OCI-M2 (cell line): ENCODE results near the gene DDX10.
"Not testable (repeated sequence)": the region's sequence is repeated elsewhere in the genome, so short reads cannot be mapped to it uniquely, and the experiment has no call there.

Experiments used
- DNase-seq: peaks from one replicate; lab custom pipeline; 2025; ENCODE audit not compliant: unreplicated experiment; lab: John Stamatoyannopoulos, UW

Gene DDX10

DNA sequence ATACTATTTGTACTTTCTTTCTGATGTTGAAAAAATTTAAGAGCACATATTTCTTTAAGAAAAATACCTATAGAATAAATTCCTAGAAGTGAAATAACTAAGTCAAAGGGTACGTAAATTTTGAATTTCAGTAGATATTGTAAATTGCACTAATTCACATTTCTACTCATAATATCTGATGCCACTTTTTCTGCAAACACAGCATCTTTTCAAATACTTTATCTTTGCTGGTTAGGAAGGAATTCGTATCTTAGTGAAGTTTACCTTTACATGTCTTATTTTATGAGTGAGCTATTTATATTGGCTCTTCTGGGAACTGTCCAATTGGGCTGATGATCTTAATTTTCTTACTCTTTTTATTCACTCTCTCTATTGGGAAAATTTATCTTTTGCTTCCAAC is 148.2 kb downstream of the DDX10 start:
- DNase-seq = no peak

DNA sequence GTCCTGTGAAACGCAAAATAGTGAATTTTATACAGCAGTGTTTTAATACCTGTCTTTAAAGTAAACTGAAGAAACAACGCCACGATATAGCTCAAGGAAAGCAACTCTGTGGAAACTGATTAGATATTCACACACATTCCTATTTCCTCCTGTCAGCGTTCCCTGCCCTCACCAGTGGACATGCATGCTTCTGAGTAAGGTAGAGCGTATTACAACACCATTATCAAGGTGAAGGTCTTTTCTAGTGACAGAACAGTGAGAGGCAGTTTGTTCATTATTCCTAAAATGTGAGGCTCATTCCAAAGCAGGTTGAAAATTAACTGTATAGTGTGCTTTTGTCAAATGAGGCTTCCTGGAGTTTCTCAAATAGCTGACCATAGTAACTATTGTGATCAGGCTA is 153.1 kb downstream of the DDX10 start:
- no peak for DNase-seq

DNA sequence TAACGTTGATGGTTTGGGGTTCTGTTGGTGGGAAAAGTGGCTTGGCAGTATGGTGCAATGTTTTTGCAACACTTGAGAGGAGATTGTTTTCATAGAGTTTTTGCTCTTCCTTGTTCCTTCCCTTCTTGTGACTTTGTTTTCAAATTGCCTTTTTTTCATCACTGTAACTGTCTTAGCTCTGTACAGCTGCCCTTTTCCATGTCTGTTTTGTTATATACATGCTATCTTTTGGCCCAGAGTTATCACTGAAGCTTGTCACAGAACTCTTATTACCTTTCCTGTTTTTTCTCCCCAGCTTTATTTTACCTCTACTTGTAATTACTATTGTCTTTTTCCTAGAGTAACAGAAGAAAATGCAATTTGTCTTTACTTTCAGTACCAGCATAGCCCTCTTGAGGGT is 154.1 kb downstream of the DDX10 start:
- DNase-seq = no peak

DNA sequence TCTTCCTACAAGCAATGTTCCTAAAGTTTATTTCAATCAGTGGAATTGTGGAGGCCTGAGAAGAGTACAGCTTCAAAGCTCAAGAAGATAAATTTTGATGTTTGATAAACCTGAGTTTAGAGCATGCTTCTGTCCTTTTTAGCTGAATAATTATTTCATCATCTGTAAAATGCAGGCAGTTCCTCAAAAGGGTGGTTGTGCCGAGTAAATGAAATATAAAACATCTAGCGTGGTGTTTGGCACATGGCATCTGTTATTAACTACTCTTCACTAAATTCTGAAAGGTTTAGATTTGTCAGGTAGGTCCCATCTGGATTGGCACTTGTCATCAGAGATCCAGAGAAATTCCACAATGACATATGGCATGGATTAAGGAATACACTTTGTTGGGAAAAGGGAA is 155.1 kb downstream of the DDX10 start:
- no peak for DNase-seq

DNA sequence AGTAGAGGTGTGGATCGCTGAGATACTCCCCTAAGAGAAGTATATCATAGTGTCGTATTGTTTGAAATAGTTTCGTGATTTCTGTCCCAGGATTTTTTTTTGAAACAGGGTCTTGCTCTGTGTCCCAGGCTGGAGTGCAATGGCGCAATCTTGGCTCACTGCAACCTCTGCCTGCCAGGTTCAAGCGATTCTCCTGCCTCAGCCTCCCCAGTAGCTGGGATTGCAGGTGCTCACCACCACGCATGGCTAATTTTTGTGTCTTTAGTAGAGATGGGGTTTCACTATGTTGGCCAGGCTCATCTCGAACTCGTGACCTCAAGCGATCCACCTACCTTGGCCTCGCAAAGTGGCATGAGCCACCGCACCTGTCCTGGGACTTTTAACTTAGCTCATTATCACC is 159.1 kb downstream of the DDX10 start:
- DNase-seq = not testable (repeated sequence)

DNA sequence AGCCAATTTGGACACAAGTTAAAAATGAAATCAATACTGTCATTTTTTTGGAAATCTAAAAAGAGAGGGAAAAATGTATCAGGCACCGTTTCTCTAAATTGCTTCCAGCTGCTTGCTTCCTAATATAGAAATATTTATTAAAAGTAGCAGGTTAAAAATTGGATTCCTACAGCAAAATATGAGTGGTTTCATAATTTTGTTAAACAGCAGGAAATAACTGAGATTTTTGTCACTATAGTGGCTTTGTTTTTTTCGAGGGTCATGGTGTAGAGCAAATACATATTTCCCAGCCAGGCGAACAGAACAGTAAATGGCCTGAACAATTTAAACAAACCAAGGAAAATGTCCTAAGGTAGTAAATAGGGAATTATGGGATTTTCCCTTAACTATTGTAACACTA is 159.7 kb downstream of the DDX10 start:
- no peak for DNase-seq

DNA sequence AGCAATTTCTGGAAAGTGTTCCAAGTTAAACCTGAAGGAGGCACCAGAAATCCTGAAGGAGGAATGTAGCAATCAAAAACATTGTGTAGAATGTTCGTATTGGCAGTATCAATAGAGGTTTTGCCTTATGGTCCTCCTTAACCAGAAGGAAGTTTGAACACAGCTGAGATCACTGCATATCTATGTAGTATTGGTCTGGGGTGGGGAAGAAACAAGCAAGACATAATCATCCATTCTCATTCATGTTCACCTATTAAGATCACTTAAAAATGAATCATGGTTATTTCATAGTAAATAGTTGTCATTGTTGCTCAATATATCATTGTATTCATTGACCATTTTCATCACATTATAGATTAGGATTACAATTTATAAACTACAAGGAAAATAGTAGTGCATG is 160.5 kb downstream of the DDX10 start:
- no peak for DNase-seq

DNA sequence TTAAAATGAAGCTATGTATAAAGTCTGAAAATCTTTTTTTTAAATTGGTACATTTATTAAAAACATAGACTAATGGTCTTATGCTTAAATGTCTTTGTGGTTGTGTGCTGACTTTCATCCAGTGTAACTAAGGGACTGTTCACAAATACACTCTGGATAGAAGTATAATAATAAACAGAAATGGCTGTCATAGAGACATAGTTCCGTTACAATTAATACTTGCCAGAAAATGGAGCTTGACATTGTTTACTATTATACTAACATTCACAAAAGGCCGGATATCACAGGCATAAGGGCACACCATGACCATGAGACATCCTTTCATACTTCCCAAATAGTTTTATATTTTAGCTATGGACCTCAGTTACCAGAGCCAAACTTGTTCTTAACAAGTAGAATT is 161.3 kb downstream of the DDX10 start:
- DNase-seq = no peak

DNA sequence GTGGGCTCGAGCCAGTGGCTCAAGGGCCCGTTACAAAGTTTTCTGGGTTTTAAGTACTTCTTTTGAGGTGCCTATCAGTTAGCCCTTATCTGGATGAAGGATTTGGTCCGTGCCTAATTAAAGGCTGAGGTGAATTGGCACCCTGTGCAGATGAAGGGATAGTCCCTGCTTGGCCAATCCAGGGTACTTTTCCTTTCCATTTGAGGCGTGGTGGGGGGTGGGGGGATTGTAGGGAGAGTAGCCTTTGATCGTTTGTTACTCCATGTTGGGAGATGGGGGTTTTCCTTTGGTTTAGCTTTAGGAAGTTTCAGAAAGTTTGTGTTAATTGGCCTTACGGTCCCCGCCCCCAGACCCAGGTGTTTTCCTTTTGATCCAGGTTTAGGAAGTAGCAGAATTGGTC is 170.8 kb downstream of the DDX10 start:
- DNase-seq = no peak

DNA sequence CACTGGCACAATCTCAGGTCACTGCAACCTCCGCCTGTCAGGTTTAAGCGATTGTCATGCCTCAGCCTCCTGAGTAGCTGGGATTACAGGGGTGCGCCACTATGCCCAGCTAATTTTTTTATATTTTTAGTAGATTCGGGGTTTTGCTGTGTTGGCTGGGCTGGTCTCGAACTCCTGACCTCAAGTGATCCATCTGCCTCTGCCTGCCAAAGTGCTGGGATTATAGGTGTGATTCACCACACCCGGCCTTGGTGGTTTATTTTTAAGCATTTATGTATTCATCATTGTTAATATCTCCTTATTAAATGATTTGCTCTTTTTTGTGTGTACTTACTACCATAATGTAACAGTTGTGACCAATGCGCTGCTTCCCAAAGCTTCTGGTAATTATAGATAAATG is 171.7 kb downstream of the DDX10 start:
- no peak for DNase-seq

DNA sequence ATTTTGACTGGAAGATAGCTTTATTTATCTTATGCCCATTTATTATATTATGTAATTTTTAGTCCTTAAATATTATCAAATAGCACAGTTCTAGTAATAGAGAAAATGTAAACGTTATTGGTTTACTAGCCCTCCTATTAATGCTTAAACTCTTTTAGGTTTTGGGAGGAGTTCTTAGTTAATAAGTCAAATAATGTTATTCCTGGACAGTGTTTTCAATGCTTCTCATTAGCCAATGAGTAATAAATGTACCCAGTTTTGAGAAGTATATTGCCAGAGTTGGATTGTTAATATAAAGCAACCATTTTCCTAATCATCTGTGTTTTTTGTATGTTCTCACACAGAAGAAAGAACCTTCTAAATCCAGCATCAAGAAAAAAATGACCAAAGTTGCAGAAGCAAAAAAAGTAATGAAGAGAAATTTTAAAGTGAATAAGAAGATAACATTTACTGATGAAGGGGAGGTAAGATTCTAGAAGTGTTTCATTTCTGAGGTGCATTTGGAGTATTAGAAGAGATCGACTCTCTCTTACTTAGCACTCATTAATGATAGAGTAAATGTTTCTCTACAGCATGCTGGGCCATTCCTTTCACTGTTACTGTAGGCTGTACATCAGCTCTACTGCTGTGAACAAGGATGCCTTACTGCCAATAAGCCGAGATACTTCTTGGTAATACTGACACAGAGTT is 173.4 kb downstream of the DDX10 start:
- no peak for DNase-seq

DNA sequence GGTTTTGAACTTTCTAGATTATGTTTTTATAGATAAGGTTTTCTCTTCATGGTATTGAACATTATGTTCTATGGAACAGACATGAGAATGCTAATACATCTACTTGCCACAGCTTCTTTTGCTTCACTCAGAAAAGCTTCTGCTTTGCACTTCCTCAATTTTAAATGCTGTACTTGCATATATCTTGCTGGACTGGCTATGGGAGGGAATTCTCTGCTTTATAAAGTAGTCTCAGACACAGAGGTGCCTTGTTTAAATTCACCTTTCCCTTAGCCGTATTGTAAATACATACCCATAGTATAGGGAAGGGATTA is 173.9 kb downstream of the DDX10 start:
- no peak for DNase-seq

DNA sequence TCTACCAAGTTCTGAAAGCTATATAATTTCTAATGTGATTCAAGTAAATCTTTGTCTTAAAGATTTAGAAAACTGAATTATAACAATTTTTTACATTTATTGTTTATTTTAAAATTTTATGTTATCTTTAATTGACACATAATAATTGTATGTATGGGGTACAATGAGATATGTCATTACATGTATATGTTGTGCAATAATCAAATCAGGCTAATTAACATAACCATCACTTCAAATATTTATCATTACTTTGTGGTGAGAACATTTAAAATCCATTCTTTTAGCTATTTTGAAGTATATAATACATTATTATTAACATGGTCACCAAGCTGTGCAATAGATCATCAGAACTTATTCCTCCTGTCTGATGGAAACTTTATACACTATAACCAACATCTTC is 181.1 kb downstream of the DDX10 start:
- DNase-seq = no peak

DNA sequence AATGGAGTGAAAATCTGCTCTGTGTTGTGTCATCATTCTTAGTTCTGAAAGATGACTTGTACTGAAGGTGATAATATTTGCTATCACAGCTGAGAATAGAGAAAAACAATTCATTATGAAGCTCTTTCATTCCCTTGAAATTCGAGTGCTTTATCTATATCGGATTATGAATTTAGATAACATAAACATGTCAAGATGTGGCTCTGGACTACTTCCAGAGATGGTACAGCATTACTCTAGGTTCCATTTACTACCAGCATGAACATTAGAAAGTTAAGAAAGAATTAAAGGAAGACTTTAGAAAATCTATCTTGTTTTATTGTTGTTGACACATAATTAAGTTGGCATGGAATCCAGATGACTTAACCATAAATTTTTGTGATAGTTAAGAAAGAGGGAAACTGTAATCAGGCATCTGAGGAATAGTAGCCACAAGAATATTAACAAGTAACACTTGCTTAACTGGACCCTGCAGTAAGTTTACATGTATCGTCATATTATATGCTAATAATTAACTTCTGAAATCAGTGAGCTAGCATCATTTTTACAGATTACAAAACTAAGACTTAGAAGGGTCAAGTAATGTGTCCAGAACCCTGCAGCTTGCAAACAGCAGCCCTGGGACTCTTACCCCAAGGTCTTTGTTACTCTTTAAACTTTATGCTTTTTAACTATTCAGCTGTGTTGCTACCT is 182.6 kb downstream of the DDX10 start:
- DNase-seq = no peak

DNA sequence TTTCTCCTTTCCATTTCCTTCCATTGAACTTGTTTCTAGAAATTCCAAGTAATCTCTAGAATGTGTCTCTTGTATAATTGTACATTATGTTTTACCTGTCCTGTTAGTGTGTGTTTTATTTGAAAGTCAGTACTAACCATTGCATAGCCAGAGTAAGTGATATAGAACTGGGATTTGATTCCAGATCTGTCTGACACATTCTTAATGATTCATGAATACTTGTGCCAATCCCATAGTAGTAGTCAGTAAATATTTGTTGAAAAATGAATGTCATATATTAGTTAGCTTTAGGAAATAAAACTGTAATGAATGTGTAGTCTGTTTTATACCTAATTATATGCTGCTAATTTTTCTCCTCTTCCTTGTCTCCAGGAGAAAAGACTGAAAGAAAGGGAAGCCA is 186.9 kb downstream of the DDX10 start:
- DNase-seq = no peak

DNA sequence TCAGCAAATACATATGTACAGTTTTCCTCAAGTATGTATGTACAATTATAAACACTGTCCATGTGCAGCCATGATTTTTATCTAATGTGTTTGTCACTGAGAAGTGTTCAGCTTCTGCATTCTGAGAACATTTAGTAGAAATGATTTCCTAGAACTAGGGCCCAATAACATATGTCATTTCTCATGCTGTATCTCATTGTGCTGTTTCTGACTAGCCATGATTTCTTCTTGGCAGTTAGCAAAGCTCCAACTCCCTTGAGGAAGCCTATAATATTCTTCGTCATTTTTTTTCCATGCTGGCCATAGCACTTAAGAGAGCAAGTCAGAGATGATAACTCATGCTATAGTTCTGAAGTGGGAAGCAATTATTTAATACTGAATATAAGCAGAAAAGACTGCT is 187.8 kb downstream of the DDX10 start:
- DNase-seq = no peak

DNA sequence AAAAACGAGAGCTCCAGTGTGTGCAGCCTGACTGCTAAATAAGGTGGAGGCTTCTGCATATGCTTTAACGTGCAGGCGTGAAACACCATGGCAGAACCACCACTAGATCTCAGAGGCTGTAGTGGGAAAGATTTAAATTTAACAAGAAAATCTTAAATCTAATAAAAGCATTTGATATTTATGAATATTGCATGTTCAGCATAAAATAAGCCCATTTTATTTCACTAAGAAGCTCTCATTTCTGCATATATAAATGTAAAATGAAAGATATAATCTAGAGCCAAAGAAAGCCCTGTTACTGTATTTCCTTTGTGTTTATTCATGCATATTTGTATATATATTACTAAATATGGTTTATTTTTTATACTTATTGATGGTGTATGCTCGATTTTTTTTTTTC is 188.3 kb downstream of the DDX10 start:
- DNase-seq = no peak

DNA sequence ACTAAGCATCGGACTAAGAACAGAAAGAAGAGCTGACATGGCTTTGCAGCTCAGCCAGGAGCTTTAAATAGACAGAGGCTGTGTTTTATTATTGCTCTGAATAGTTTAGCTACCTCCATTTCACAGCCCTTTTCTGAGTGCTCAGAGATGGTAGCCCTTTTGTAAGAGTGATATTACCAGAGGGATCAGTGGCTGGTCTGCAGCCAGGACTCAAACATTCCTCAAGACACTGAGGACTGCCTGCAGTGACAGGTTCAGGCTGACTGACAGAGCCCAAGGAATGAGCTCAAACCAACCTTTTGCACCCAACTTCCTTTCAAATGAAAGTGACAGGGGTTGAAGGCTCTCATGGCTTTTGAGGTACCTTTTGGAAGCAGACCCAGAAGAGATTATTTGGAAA is 189.0 kb downstream of the DDX10 start:
- no peak for DNase-seq

DNA sequence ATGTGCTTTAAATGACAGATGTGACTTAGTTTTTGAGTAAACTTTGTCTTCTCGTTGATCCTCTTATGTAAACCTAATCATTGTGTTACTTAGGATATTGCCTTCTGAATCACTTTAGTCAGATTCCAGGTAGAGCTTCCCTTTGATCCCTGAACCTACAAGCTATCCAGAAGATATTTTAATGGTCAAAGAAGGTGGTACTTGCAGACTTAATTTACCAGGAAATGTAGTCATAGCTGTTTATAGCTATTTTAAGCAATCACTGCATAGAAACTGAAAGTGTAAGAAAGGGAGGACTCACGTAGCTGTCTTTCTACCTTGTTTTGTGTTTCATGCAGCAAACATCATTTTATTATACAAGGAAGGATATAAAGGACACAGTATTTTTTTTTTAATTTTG is 189.5 kb downstream of the DDX10 start:
- DNase-seq = no peak

DNA sequence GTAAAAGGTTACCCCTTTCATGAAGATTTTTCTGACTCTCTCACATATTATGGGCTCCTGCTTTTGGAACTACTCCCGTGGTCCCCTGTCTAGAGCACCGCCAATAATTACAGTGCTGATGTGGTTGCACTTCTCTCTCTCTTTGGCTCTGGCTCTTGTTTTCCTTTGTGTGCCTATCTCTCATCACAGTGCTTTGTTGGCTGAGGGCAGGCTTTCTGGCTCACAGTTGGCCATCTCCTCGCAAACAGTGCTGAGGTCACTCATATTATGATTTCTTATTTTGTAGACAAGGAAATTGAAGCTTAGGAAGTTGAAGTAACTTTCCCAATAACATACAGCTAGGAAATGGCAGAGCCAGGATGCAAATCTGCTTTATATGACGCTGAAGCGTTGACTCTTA is 192.5 kb downstream of the DDX10 start:
- no peak for DNase-seq

DNA sequence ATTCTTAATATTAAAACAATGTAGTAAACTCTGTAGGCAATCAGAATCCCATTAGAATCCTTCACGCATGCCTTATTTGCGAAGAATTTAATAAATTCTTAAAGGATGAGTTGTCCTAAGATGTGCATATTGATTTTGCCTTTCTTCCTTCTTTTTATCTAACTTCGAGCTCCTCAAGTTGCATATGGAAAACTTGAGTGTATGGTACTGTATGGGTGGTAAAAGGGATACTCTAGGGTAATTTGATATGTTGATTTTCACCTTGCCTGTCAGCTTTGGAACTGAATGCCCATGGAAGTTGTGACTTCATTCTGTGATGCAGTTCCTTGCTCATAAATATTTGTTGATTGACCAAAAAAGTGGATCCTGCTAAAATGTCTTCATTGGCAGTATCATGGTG is 193.8 kb downstream of the DDX10 start:
- DNase-seq = no peak

DNA sequence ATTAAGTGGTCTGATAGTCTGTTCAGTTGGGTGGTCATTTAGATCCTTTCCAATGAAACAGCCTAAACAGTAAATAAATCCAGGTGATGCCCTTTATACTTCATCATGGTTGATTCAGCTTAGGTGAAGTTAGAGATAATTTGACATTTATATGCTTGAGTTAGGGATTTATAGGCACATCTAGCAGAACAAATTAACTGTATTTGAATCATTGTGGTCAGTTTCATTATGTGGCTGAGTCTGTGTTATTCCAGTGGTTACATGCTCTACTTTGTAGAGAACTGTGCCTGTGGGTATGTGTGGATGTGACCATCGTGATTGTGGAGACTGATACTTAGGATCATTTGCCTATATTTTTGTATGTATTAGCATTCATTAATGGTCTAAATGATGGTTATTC is 194.6 kb downstream of the DDX10 start:
- no peak for DNase-seq

DNA sequence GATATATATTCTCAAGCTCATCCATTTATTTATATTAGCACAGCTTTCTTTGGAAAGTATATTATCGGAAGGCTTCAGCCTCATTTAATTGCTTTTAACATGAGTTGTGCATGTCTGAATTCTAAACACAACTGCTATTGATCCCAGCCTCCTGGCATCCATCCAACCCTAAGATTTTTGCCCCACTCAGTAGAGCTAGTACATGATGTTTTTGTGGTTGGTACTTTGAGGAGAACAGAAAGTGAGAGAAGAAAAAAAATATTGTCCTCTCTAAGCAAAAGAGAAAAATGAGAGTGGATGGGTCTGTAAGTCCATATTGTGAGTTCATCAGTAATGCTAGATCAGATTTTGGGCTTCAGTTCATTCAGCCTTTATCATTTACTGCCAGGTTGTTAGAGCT is 198.7 kb downstream of the DDX10 start:
- no peak for DNase-seq
